ENCODE measurements around the gene JPH2. TPM values are rescaled to one million over a fixed set of nuclear protein-coding genes. Genes with fewer than 3 reads are reported as not detected.

The JPH2 gene
- total RNA-seq, 1 experiment from 2014 or later, result 0.17 TPM

- CTCF ChIA-PET, result no interaction called here
- H4K20me1 ChIP-seq (ENCODE audit: insufficient read depth), result no peaks in the 10 kb centered on the region
- intact Hi-C loops (cut with micrococcal nuclease), result no loop called here
- H3K79me2 ChIP-seq (ENCODE audit: insufficient read depth, low read length), result no peaks in the 10 kb centered on the region
- no TSS peak for BruUV-seq (replicated peaks)
- RAD21 ChIA-PET (ENCODE audit: low non-redundant PET in 1 of 2, low total read pairs in 2 of 2, uncharacterized antibody in 2 of 2, unreplicated experiment in 2 of 2), result no interaction called here
- no peak overlapping the region for H3K4me3 ChIP-seq (replicated peaks in 1 of 2; ENCODE audit: low read depth in 1 of 2, low read length in 2 of 2)
- peaks cover 6 to 19% of the 10 kb centered on the region in 2 experiments for H3K4me1 ChIP-seq (ENCODE audit: control insufficient read depth in 1 of 2, insufficient read depth in 2 of 2, low read length in 2 of 2)
- H3K9me2 ChIP-seq (ENCODE audit: insufficient read depth), result no peaks in the 10 kb centered on the region
- H3K4me2 ChIP-seq (ENCODE audit: low read length), result no peak overlapping the region
- no peak for DNase-seq (ENCODE audit: low read depth, low spot score)
- no peak overlapping the region for H3K27ac ChIP-seq (ENCODE audit: low read depth, low read length)
- no peak for TF ChIP-seq RAD21 (IDR thresholded peaks at IDR 0.05; ENCODE audit: low read depth)
- no peaks in the 10 kb centered on the region for H3K36me3 ChIP-seq (ENCODE audit: control insufficient read depth in 1 of 2, insufficient read depth in 2 of 2, low read length in 2 of 2)
- POLR2A ChIA-PET, result no interaction called here
- ATAC-seq, result no peak
- H3K9me3 ChIP-seq (ENCODE audit: control insufficient read depth in 1 of 2, insufficient read depth in 1 of 2, low read depth in 1 of 2, low read length in 2 of 2), result no peaks in the 10 kb centered on the region
- no peak overlapping the region for H3K9ac ChIP-seq (ENCODE audit: low read length)
- no peak overlapping the region for H2AFZ ChIP-seq (ENCODE audit: low read depth, low read length, poor library complexity, severe bottlenecking)
- no peaks in the 10 kb centered on the region for H3K27me3 ChIP-seq (ENCODE audit: insufficient read depth, low read length)
Observed at GRCh38 chr20:44157061-44157460, 29.9 kb downstream of the JPH2 start.

GRCh38 chr20:44154521-44155001 is 32.4 kb downstream of the JPH2 start:
- ATAC-seq (no peak), DNase-seq (ENCODE audit: low read depth, low spot score) (no peak)
- BruUV-seq (replicated peaks), result no TSS peak
- H3K4me3 ChIP-seq (replicated peaks in 1 of 2; ENCODE audit: low read depth in 1 of 2, low read length in 2 of 2), result no peak overlapping the region
- H3K9me3 ChIP-seq (ENCODE audit: control insufficient read depth in 1 of 2, insufficient read depth in 1 of 2, low read depth in 1 of 2, low read length in 2 of 2), result no peaks in the 10 kb centered on the region
- RAD21 ChIA-PET (ENCODE audit: low non-redundant PET in 1 of 2, low total read pairs in 2 of 2, uncharacterized antibody in 2 of 2, unreplicated experiment in 2 of 2), result no interaction called here
- no peak overlapping the region for H3K9ac ChIP-seq (ENCODE audit: low read length)
- no peak overlapping the region for H2AFZ ChIP-seq (ENCODE audit: low read depth, low read length, poor library complexity, severe bottlenecking)
- H3K27me3 ChIP-seq (ENCODE audit: insufficient read depth, low read length), result no peaks in the 10 kb centered on the region
- no peaks in the 10 kb centered on the region for H3K79me2 ChIP-seq (ENCODE audit: insufficient read depth, low read length)
- TF ChIP-seq REST (IDR thresholded peaks at IDR 0.05; ENCODE audit: low read depth) (no peak), TCF7L2 (IDR thresholded peaks at IDR 0.05; ENCODE audit: borderline replicate concordance, extremely low read depth, insufficient read depth, insufficient read length) (no peak), POLR2AphosphoS5 (IDR thresholded peaks at IDR 0.05; ENCODE audit: low read depth, low read length) (no peak), EZH2 (IDR thresholded peaks at IDR 0.05) (no peak), EZH2phosphoT487 (IDR thresholded peaks at IDR 0.05; ENCODE audit: borderline replicate concordance) (no peak), RAD21 (IDR thresholded peaks at IDR 0.05; ENCODE audit: low read depth) (no peak), ATF3 (IDR thresholded peaks at IDR 0.05) (no peak), ZBTB33 (IDR thresholded peaks at IDR 0.05; ENCODE audit: extremely low read depth, insufficient replicate concordance, low read length) (no peak), EGR1 (IDR thresholded peaks at IDR 0.05; ENCODE audit: low read depth) (no peak)
- TF ChIP-seq, protein P1, sequence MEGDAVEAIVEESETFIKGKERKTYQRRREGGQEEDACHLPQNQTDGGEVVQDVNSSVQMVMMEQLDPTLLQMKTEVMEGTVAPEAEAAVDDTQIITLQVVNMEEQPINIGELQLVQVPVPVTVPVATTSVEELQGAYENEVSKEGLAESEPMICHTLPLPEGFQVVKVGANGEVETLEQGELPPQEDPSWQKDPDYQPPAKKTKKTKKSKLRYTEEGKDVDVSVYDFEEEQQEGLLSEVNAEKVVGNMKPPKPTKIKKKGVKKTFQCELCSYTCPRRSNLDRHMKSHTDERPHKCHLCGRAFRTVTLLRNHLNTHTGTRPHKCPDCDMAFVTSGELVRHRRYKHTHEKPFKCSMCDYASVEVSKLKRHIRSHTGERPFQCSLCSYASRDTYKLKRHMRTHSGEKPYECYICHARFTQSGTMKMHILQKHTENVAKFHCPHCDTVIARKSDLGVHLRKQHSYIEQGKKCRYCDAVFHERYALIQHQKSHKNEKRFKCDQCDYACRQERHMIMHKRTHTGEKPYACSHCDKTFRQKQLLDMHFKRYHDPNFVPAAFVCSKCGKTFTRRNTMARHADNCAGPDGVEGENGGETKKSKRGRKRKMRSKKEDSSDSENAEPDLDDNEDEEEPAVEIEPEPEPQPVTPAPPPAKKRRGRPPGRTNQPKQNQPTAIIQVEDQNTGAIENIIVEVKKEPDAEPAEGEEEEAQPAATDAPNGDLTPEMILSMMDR (IDR thresholded peaks at IDR 0.05 in 2 of 3, conservative IDR thresholded peaks at IDR 0.05 in 1 of 3; ENCODE audit: borderline replicate concordance in 1 of 3, insufficient read depth in 1 of 3, low read depth in 2 of 3, low read length in 2 of 3), result no peak
- H4K20me1 ChIP-seq (ENCODE audit: insufficient read depth), result no peaks in the 10 kb centered on the region
- H3K36me3 ChIP-seq (ENCODE audit: control insufficient read depth in 1 of 2, insufficient read depth in 2 of 2, low read length in 2 of 2), result no peaks in the 10 kb centered on the region
- POLR2A ChIA-PET, result no interaction called here
- no peaks in the 10 kb centered on the region for H3K9me2 ChIP-seq (ENCODE audit: insufficient read depth)
- CTCF ChIA-PET, result interaction anchor here (1.0 kb wide), 1 partner anchor 18 kb away, joined by 3 read pairs; no protein-coding TSS in a partner anchor
- peaks cover 21 to 35% of the 10 kb centered on the region in 2 experiments for H3K4me1 ChIP-seq (ENCODE audit: control insufficient read depth in 1 of 2, insufficient read depth in 2 of 2, low read length in 2 of 2)
- H3K27ac ChIP-seq (ENCODE audit: low read depth, low read length), result no peak overlapping the region
- intact Hi-C loops (cut with micrococcal nuclease), result no loop called here
- H3K4me2 ChIP-seq (ENCODE audit: low read length), result no peak overlapping the region
